HepG2 (cell line): Measurements from ENCODE around the gene GALNT10. TPM values are rescaled to one million over a fixed set of nuclear protein-coding genes. Genes with fewer than 3 reads are reported as not detected.

ENCODE experiments used
- CCAR2 ChIP-seq: fragments of 200-400 bp; formaldehyde crosslinking; optimal IDR thresholded peaks from 2 replicates; pipeline ENCODE3; 2018; ENCODE audit warnings: low read depth, mild to moderate bottlenecking, low read length, moderate library complexity
- FOSL2 ChIP-seq: sonication (generic); formaldehyde crosslinking; IDR thresholded peaks from 2 replicates; pipeline ENCODE4 v1.4.0; 2020; ENCODE audit warnings: missing genetic modification reagents
- KDM4B ChIP-seq: sonication (generic); formaldehyde crosslinking; IDR thresholded peaks from 2 replicates; pipeline ENCODE4 v1.4.0; 2020; ENCODE audit warnings: missing genetic modification reagents
- KDM5B ChIP-seq: sonication (generic); formaldehyde crosslinking; IDR thresholded peaks from 2 replicates; pipeline ENCODE4 v1.4.0; 2020; ENCODE audit warnings: missing genetic modification reagents, mild to moderate bottlenecking, borderline replicate concordance
- KLF15 ChIP-seq: sonication (generic); formaldehyde crosslinking; IDR thresholded peaks from 2 replicates; pipeline ENCODE4 v1.8.1; 2023; ENCODE audit warnings: borderline replicate concordance, mild to moderate bottlenecking, inconsistent platforms, missing genetic modification reagents, mixed read lengths
- PITX1 ChIP-seq: sonication (generic); formaldehyde crosslinking; IDR thresholded peaks from 2 replicates; pipeline ENCODE4 v1.5.1; 2020; ENCODE audit warnings: mild to moderate bottlenecking, missing genetic modification reagents
- RXRB ChIP-seq: IDR thresholded peaks from 2 replicates; pipeline ENCODE4 v1.6.1; 2016; ENCODE audit warnings: borderline replicate concordance, missing genetic modification reagents, missing compliant biosample characterization
- SCMH1 ChIP-seq: sonication (generic); formaldehyde crosslinking; IDR thresholded peaks from 2 replicates; pipeline ENCODE4 v1.9.0; 2021; ENCODE audit warnings: missing genetic modification reagents, mild to moderate bottlenecking, borderline replicate concordance
- SP4 ChIP-seq: sonication (generic); formaldehyde crosslinking; IDR thresholded peaks from 2 replicates; pipeline ENCODE4 v1.8.1; 2023; ENCODE audit warnings: mild to moderate bottlenecking, missing genetic modification reagents
- ZNF275 ChIP-seq: sonication (generic); formaldehyde crosslinking; IDR thresholded peaks from 2 replicates; pipeline ENCODE4 v1.8.0; 2022; ENCODE audit warnings: missing genetic modification reagents, mild to moderate bottlenecking, inconsistent platforms, borderline replicate concordance
- polyA plus RNA-seq, 8 experiments: library from polyadenylated mRNA; depleted of rRNA in 3 of 8; stranded (reverse) in 7 of 8; unstranded in 1 of 8; fragments of >200 nt; fragmentation: Illumina TruSeq in 4 of 8; extraction: Trizol in 4 of 8; gene quantifications; 2 replicates each; pipeline versions ENCODE4 v1.2.1 to v1.2.3, GENCODE V29; 2011 to 2016; ENCODE audit warnings: low read depth in 4 of 8, missing spikeins in 1 of 8, mixed read lengths in 1 of 8; ENCODE audit not compliant: insufficient read depth in 1 of 8
- total RNA-seq, 5 experiments: library from RNA; depleted of rRNA; stranded (reverse); fragments of >200 nt; fragmentation: Illumina TruSeq; extraction: Trizol; gene quantifications; 2 replicates each; pipeline ENCODE4 v1.2.3, GENCODE V29; 2016; ENCODE audit warnings: low read depth in 1 of 5
- TF ChIP-seq, protein P1 (sequence below): sonication (generic); formaldehyde crosslinking; IDR thresholded peaks from 2 replicates; pipeline ENCODE4 v1.5.0; 2020; ENCODE audit warnings: mild to moderate bottlenecking, missing genetic modification reagents, borderline replicate concordance
- TF ChIP-seq, protein P2 (sequence below): sonication (generic); formaldehyde crosslinking; IDR thresholded peaks from 2 replicates; pipeline ENCODE4 v1.5.1; 2020; ENCODE audit warnings: mild to moderate bottlenecking, missing genetic modification reagents, borderline replicate concordance
- TF ChIP-seq, protein P3 (sequence below): sonication (generic); formaldehyde crosslinking; IDR thresholded peaks from 2 replicates; pipeline ENCODE4 v1.8.1; 2023; ENCODE audit warnings: mild to moderate bottlenecking, missing genetic modification reagents, borderline replicate concordance

GALNT10 gene
- total and polyA plus RNA-seq, 2 of the 13 experiments (the other 11 are each of a cell fraction or from before 2014, with no cell fraction given) = 8.1 to 11.2 TPM

DNA sequence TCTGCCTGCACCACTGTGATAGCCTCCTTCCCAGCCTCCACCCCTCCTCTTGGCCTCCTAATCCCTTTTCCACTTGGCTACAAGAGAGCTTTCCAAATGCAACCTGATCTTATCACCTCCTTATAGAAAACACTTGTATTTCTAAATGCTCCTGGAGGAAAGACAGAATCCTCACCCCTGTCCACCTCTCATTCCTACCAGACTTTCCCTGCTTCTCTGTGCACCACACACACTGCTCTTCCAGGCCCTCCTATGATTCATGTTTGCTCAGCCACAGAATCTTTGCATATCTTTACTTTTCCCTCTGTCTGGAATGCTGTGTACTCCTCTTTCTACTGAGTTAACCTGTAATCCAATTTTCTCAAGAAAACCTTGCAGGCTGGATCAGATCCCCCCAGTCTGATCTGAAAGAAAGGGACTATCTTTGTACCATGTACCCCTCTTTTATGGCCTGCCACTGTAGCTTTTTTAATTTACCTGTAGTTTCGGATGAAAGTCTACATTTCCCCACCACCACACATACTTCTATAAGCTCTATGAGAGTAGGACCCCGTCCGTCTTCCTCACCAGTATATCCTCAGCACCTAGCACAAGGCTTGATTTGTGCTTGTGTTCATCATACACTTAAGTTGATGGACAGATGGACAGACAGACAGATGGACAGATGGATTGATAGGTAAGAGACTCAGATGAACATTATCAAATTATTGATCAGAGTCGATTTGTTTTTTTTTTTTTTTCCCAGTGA, 95.3 kb downstream of the GALNT10 start (continued):
- TF ChIP-seq SP4 (CRISPR knock-in tag) (no peak), ZNF275 (CRISPR knock-in tag) (no peak), FOSL2 (CRISPR knock-in tag) (peak; percentile 70), KDM4B (no peak), RXRB (CRISPR knock-in tag) (peak; percentile 26; the same call in 1 of the 2 replicates), SCMH1 (CRISPR knock-in tag) (no peak), CCAR2 (no peak), KLF15 (CRISPR knock-in tag) (no peak), PITX1 (no peak), KDM5B (CRISPR knock-in tag) (no peak)
- TF ChIP-seq, protein P1, sequence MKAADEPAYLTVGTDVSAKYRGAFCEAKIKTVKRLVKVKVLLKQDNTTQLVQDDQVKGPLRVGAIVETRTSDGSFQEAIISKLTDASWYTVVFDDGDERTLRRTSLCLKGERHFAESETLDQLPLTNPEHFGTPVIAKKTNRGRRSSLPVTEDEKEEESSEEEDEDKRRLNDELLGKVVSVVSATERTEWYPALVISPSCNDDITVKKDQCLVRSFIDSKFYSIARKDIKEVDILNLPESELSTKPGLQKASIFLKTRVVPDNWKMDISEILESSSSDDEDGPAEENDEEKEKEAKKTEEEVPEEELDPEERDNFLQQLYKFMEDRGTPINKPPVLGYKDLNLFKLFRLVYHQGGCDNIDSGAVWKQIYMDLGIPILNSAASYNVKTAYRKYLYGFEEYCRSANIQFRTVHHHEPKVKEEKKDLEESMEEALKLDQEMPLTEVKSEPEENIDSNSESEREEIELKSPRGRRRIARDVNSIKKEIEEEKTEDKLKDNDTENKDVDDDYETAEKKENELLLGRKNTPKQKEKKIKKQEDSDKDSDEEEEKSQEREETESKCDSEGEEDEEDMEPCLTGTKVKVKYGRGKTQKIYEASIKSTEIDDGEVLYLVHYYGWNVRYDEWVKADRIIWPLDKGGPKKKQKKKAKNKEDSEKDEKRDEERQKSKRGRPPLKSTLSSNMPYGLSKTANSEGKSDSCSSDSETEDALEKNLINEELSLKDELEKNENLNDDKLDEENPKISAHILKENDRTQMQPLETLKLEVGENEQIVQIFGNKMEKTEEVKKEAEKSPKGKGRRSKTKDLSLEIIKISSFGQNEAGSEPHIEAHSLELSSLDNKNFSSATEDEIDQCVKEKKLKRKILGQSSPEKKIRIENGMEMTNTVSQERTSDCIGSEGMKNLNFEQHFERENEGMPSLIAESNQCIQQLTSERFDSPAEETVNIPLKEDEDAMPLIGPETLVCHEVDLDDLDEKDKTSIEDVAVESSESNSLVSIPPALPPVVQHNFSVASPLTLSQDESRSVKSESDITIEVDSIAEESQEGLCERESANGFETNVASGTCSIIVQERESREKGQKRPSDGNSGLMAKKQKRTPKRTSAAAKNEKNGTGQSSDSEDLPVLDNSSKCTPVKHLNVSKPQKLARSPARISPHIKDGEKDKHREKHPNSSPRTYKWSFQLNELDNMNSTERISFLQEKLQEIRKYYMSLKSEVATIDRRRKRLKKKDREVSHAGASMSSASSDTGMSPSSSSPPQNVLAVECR (CRISPR knock-in tag) = no peak
- TF ChIP-seq, protein P2, sequence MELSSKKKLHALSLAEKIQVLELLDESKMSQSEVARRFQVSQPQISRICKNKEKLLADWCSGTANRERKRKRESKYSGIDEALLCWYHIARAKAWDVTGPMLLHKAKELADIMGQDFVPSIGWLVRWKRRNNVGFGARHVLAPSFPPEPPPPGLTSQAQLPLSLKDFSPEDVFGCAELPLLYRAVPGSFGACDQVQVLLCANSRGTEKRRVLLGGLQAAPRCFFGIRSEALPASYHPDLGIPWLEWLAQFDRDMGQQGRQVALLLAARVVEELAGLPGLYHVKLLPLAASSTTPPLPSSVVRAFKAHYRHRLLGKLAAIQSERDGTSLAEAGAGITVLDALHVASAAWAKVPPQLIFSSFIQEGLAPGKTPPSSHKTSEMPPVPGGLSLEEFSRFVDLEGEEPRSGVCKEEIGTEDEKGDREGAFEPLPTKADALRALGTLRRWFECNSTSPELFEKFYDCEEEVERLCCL (CRISPR knock-in tag) = no peak
- TF ChIP-seq, protein P3, sequence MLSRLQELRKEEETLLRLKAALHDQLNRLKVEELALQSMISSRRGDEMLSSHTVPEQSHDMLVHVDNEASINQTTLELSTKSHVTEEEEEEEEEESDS = no peak
- TF ChIP-seq, all 625 proteins: peak for 9
